Stimulated activated naive CD8-positive, alpha-beta T cell treated with anti-CD3 and anti-CD28 coated beads, Interleukin-15, Interleukin-2, amounts not matched to agents 100 ng/mL and 50 ng/mL, for 24 hours (primary cell): ENCODE measurements around the gene RBM5.

Experiments
- H3K27ac Mint-ChIP-seq: one replicate; pipeline ENCODE4 v1.8.0; 2021; ENCODE audit warnings: mild to moderate bottlenecking, mixed read lengths
- H3K27me3 Mint-ChIP-seq: one replicate; pipeline ENCODE4 v1.8.0; 2021; ENCODE audit warnings: mixed read lengths
- H3K36me3 Mint-ChIP-seq: one replicate; pipeline ENCODE4 v1.8.0; 2021; ENCODE audit warnings: low read depth, mixed read lengths
- H3K4me1 Mint-ChIP-seq: one replicate; pipeline ENCODE4 v1.8.0; 2021; ENCODE audit warnings: low read depth, mixed read lengths
- H3K4me3 Mint-ChIP-seq: one replicate; pipeline ENCODE4 v1.8.0; 2021; ENCODE audit warnings: mild to moderate bottlenecking, mixed read lengths
- H3K9me3 Mint-ChIP-seq: one replicate; pipeline ENCODE4 v1.8.0; 2021; ENCODE audit warnings: mixed read lengths

RBM5 gene

DNA sequence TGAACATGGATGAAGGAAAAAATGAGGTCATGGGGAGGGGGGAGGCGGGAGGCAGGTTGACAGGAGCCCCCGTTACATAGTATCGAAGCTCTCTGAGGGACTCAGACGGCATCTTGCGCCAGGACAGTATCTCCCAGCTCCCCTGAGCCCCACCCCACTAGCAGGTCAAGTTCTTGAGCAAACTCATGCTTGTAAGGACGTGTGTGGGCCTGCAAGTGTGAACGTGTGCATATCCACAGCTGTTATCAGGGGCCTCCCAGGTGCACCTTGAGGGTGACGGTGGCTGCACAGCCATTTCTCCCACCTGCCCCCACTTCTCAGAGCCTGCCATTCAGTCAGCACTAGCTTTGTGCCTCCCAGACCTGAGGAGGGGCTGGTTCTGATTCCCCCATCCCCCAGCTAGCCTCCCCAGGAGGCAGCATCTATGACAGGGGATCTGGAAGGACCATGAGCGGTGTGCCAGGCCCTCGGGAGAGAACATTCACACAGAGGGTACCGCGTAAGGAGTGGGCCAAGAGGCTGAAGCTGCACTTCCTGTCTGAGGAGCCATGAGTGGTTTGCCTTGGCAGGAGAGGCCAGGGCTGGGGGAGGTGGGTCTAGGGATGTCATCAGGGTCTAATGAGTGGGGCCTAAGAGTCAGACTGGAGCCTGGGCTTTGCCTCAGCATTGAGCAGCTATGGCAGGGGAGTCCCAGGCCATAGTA lies 69.3 kb downstream of the RBM5 start:
- peaks cover 11% of the 10 kb centered on the region for H3K4me1 Mint-ChIP-seq
- no peaks in the 10 kb centered on the region for H3K9me3 Mint-ChIP-seq
- H3K27me3 Mint-ChIP-seq = peaks cover 37% of the 10 kb centered on the region
- no peak overlapping the region for H3K4me3 Mint-ChIP-seq
- H3K36me3 Mint-ChIP-seq = no peaks in the 10 kb centered on the region
- H3K27ac Mint-ChIP-seq = no peak overlapping the region

DNA sequence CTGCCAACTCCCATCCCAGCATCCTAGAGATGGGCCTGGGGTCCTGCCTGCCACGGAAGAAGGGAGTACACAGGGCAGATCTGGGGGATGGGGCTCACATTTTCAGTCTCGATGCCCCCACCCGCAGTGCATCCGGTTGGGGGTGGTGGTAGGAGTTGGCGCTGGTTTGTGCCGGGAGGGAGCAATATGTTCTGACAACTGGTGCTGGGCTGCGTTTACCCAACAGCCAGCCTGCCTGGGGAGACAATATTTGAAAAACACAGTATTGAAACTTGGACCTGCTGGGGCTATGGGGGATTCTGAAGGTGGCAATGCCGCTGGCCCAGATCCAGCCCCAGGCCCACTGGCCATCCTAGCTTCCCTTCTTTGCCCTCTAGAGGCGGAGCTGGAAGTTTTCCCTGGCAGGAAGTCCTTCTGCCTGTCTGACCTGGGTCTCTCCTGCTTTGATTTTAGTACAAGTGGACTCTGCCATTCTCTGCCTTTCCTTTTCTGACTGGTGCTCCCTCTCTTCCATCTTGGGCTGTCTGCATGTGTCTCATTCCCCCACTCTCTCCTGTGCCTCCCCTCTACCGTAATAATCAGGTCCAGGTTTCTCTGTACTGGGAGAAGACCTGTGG lies 69.9 kb downstream of the RBM5 start:
- Mint-ChIP-seq H3K9me3 (no peaks in the 10 kb centered on the region), H3K4me1 (peaks cover 11% of the 10 kb centered on the region), H3K27me3 (peaks cover 30% of the 10 kb centered on the region), H3K36me3 (no peaks in the 10 kb centered on the region), H3K27ac (no peak overlapping the region), H3K4me3 (no peak overlapping the region)

DNA sequence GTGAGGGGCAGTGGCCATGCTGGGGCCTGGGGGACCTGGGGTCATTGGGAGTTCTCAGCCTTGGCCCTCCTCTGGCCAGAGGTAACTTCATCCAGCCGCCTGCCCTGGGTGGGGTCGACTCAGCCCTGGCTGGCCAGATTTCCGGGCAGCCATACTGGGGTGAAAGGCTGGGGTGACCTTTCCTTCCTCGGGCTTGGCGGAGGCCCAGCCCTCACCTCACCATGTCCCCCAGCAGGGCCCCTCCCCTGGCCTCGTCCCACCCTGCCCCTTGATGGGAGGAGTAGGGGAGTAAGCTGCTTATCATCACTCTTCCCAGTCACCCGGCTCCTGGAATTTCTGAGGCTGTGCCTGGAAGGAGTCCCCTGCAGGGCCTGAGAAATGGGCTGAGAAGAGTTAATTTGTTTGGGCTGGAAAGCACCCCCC lies 71.9 kb downstream of the RBM5 start:
- no peak overlapping the region for H3K4me3 Mint-ChIP-seq
- H3K9me3 Mint-ChIP-seq = no peaks in the 10 kb centered on the region
- peaks cover 4% of the 10 kb centered on the region for H3K4me1 Mint-ChIP-seq
- H3K27ac Mint-ChIP-seq = no peak overlapping the region
- H3K27me3 Mint-ChIP-seq = peaks cover 22% of the 10 kb centered on the region
- H3K36me3 Mint-ChIP-seq = no peaks in the 10 kb centered on the region

DNA sequence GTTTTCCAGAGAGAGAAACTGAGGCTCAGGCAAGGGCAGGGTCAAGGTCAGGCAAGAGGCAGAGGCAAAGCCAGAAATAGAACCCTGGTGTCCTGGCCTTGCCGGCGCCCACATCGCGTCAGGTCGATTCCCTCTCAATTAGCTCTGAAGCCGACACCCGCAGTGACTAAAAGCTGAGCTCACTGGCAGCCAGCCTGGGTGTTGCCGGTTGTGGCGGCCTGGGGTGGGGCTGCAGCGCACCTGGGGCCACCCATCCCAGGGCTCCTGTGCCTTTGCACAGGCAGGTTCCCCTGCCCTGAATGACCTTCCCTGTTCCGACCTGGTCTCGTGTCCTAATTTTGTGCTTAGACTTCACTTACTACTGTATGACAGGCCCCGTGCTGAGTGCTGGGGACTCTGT lies 72.6 kb downstream of the RBM5 start:
- Mint-ChIP-seq H3K36me3 (no peaks in the 10 kb centered on the region), H3K27me3 (peaks cover 15% of the 10 kb centered on the region), H3K9me3 (no peaks in the 10 kb centered on the region), H3K27ac (no peak overlapping the region), H3K4me3 (no peak overlapping the region), H3K4me1 (no peaks in the 10 kb centered on the region)

DNA sequence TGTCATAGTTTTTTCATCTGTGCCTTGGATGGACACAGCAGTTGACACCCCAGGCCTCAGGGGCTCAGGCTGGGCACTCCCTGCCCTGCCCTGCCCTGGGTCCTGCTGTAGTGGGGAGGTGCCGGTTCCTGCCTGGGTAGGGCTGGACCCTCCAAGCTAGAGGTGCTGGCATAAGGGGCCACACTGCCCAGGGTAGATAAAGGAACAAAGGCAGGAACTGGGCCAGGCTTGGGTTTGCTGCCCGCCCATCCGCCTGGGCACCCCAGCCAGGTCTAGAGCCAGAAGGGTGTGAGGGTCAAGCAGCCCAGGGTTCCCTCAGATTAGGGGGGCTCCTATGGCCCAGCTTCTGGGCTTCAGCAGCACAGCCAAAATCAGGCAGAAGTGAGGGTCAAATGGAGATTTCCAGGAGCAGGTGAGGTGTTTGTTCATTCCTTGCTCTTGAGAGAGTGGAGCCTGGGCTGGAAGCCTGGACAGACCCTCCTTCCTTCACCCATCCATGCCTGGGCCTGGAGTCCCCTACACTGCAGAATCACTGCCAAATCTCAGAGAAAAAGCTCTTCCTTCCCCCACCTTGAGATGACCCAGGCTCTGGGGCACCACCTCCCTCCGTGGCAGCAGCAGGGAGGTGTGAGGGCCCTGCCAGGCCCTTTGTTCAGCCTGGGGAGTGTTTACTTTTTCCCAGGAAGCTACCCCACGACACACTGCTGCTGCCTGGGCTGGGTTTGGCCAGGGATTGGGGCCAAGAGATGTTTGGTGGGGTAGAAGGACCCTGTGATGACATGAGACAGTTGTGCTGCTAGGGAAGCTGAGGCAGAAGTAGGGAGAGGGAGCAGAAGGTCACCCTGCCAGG lies 73.5 kb downstream of the RBM5 start:
- H3K27ac Mint-ChIP-seq = no peak overlapping the region
- H3K27me3 Mint-ChIP-seq = peaks cover 11% of the 10 kb centered on the region
- H3K36me3 Mint-ChIP-seq = no peaks in the 10 kb centered on the region
- H3K9me3 Mint-ChIP-seq = no peaks in the 10 kb centered on the region
- H3K4me3 Mint-ChIP-seq = no peak overlapping the region
- no peaks in the 10 kb centered on the region for H3K4me1 Mint-ChIP-seq

DNA sequence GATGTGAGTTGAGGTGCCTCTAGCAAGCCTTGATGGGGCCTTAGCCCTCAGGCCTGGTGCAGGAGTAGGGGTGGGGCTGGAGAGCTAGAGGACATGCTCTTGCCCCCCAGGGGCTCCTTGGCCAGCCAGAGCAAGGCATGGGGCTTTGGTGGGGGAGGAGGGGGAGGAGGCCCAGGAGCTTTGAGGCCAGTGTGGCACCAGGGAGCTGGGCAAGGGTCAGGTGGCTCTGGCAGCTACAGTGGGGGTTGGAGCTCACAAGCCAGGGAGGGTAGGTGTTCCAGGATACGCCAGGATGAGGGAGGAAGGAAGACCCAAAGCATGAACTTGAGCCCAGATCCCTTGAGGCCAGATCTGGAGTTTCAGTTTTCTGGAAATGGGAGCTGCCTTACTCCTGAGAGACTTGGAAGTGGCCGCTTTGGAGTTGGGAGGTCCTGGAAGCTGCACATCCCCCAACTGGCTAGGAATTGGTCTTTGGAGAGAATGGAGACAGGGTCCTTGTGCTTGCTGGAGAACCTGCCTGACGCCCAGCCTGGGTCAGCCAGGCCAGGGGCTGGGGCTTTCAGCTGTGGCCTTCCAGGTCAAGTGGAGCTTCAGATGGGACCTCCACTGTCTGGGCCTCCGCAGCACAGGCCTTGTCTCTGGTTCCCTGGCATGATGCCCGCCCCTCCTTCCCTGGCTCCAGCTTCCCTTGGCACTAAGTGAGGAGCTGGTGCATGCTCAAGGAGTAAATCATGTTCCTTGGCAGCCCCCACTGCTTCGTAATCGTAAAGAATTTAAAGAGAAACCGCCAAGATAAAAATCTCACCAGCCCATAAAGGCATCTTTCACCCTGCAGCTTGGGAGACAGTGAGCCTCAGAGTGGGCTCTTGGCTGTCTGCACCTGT lies 75.1 kb downstream of the RBM5 start:
- no peak overlapping the region for H3K27ac Mint-ChIP-seq
- no peak overlapping the region for H3K4me3 Mint-ChIP-seq
- peaks cover 2% of the 10 kb centered on the region for H3K27me3 Mint-ChIP-seq
- H3K36me3 Mint-ChIP-seq = no peaks in the 10 kb centered on the region
- H3K9me3 Mint-ChIP-seq = no peaks in the 10 kb centered on the region
- H3K4me1 Mint-ChIP-seq = no peaks in the 10 kb centered on the region

DNA sequence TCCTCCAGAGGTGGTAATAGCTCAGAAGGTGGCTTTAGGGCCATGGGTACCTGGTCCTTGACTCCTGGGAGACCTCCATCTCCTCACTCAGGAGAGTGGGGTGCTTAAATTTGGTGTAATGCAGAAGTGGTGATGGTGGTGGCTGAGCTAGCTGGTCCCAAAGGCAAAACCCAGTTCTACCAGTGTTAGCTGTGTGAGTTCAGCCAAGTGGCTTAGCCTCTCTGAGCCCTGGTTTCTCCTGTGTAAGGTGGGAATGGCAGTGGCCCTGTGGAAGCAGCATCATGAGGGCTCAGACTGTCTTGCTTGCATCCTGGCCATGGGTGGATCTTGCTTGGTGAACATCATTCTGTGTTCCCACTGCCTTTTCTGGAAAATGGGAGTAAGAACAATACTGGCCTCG lies 75.8 kb downstream of the RBM5 start:
- no peaks in the 10 kb centered on the region for H3K4me1 Mint-ChIP-seq
- H3K36me3 Mint-ChIP-seq = no peaks in the 10 kb centered on the region
- no peak overlapping the region for H3K4me3 Mint-ChIP-seq
- no peaks in the 10 kb centered on the region for H3K27me3 Mint-ChIP-seq
- no peak overlapping the region for H3K27ac Mint-ChIP-seq
- no peaks in the 10 kb centered on the region for H3K9me3 Mint-ChIP-seq

DNA sequence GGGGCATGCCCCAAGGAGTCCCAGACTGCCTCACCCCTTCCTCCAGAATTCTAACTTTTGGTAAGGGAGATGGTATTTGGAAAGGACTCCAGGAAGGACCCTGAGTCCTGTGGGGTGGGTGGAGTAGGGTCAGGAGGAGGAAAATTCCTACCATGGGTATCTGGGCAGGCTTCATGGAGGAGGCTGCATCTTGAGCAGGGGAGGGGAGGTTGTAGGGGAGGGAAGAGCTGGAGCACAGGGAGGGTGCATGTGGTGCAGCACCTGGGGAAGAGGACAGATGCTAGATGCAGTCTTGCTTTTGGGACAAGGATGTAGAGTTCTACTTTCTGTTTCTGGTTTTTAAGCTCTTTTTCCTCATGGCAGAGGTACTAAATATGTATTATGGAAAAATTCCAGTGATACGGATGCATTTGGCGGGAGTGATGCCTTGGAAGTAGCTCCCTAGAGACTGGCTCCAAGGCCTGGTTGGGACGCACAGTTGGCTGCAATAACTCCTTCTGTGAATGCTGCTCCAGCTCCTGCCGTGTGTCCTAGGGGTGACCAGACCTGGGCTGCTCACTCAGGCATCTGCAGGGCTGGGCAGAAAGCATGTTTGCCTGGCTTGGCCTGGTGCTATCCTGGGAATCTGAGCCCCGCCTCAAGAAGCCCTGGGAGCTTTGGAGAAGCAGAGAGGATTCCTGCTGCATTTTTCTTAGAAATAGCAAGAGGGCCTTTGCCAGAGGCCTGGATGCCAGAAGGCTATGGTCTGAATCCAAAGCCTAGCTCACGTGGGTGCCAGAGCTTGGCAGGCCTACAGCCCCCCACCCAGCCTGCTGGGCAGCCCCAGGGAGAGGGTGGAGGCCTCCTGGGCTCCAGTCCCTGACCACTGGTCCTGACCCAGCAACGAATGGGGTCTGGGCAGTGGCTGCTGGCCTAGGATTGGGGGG lies 76.5 kb downstream of the RBM5 start:
- Mint-ChIP-seq H3K36me3 (no peaks in the 10 kb centered on the region), H3K4me1 (no peaks in the 10 kb centered on the region), H3K9me3 (no peaks in the 10 kb centered on the region), H3K27me3 (no peaks in the 10 kb centered on the region), H3K27ac (no peak overlapping the region), H3K4me3 (no peak overlapping the region)

DNA sequence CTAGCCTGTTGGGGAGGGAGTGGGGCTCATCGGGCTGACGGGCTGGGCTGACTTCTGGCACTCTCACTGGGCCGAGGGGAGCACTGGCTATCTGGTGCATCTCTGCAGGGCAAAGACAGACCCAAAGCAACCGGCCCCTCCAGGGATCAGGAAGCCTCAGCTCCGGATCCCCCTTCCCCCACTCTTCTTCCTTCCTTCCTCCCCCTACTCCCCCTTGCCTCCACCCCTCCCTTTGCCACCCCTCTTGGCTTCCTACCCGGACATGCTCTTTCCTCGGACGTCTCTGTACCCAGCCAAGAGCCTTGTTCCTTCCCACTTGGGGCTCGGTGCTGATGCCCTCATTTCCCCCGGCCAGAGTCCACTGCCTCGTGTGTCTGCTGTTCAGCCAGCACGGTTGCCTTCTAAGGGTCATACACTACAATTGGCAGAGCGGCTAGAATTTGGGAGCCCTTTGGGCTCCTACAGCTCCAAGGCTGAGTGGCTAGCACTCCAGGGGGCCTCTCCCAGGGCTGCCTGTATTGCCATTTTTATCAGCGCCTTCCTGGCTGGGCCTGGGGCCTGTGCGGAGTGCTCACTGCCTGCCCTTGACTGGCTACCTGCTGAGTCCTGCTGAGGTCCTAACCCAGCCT lies 77.3 kb downstream of the RBM5 start:
- no peak overlapping the region for H3K4me3 Mint-ChIP-seq
- H3K4me1 Mint-ChIP-seq = no peaks in the 10 kb centered on the region
- no peaks in the 10 kb centered on the region for H3K36me3 Mint-ChIP-seq
- H3K27ac Mint-ChIP-seq = no peak overlapping the region
- H3K27me3 Mint-ChIP-seq = no peaks in the 10 kb centered on the region
- no peaks in the 10 kb centered on the region for H3K9me3 Mint-ChIP-seq

DNA sequence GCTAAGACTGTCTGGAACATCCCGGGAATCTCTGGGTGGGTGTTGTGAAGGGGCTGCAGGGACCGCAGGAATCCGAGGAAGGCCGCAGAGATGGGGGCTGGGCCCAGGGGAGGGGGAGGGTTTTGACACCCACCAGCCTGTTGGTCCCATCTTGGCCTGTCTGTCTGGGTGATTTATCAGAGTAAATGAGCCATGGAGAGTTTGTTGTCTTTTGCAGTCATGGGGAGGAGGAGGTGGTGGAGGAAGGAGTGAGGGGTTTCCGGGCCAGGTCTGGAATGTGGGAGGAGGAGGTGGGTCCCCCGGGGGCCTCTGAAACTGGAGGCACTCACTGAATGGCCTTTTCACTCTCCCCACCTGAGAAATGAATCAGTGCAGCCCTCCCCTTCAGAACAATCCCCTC lies 77.9 kb downstream of the RBM5 start:
- Mint-ChIP-seq H3K4me3 (no peak overlapping the region), H3K36me3 (no peaks in the 10 kb centered on the region), H3K9me3 (no peaks in the 10 kb centered on the region), H3K27me3 (no peaks in the 10 kb centered on the region), H3K27ac (no peak overlapping the region), H3K4me1 (no peaks in the 10 kb centered on the region)

DNA sequence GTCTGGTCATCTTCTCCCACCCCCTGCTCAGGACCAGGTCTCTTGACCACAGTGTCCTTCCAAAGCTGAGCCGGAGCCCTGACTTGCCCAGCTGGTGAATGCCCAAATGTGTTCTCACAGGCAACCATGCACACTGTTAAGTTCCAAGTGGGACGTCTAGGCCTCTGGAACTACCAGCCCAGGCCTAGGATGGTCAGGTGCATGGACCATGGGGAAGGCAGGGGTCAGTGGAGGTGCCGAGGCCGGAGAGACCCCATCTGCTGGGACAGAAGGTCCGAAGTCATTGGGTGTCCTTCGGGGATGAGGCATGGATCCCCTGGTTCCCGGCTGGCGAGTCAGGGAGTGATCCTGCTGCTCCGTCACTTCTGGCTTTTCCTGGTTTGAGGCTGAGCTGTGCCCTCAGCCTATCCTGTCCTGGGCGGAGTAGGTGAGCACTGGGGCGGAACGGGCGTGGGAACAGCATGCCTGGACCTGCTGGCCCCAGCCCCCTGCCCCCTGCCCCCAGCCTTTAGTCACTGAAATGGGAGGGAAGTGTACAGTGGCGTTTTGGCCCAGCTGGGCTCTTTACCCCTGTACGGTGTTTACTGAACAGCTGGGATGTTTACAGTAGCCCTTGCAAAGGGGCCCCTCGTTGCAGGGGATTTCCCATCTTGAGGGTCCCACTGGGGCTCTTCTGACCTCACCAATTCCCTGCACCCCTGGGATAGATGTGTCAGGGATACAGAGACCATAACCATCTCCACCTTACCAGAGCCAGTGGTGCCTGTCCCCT lies 78.5 kb downstream of the RBM5 start:
- Mint-ChIP-seq H3K27ac (no peak overlapping the region), H3K4me1 (no peaks in the 10 kb centered on the region), H3K9me3 (no peaks in the 10 kb centered on the region), H3K27me3 (no peaks in the 10 kb centered on the region), H3K36me3 (no peaks in the 10 kb centered on the region), H3K4me3 (no peak overlapping the region)

DNA sequence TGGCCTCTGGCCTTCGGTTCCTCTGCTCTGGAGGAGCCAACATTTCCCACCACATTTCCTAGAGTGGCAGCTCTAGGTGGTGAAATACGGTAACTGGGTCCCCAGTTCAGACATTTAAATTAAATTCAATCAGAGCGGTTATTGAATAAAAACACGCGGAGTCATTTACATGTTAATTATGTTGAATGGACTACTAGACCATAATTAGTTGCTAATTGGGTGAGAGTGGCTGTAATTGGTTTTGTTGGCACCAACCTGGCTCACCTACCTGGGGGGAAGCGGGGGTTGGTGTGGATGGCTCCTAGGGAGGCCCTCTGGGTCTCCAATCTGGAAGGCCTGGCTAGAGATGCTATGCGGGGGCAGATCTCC lies 79.1 kb downstream of the RBM5 start:
- Mint-ChIP-seq H3K9me3 (no peaks in the 10 kb centered on the region), H3K27me3 (no peaks in the 10 kb centered on the region), H3K36me3 (no peaks in the 10 kb centered on the region), H3K4me3 (no peak overlapping the region), H3K4me1 (no peaks in the 10 kb centered on the region), H3K27ac (no peak overlapping the region)

DNA sequence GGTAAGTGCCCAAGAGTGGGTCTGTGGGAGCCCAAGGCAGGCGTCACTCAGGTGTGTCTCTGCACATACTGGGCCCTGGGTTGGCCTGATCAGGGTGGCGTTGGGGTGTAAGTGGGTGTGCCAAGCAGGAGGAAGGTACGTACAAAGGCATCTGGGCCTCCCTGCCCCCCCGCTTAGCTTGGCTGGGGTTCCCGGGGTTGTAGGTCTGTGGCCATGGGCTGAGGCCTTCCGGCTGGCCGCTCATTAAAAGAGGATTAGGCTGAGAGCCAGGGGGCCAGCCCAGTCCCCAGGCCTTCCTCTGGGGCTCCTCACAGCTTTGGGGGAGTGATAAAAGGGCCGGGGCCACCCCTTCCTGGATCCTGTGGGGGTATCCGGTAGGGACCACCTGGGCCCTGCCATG lies 79.7 kb downstream of the RBM5 start:
- Mint-ChIP-seq H3K9me3 (no peaks in the 10 kb centered on the region), H3K4me3 (no peak overlapping the region), H3K36me3 (no peaks in the 10 kb centered on the region), H3K27me3 (no peaks in the 10 kb centered on the region), H3K4me1 (no peaks in the 10 kb centered on the region), H3K27ac (no peak overlapping the region)
